Right cardiac atrium (tissue), 5 donors: ENCODE results near the gene SLIT1. TPM values are rescaled to one million over a fixed set of nuclear protein-coding genes. Genes with fewer than 3 reads are reported as not detected.

ENCODE experiments used
- ATAC-seq, 2 donors: fragments of 200-7000 bp; cut with Tn5 transposase; one replicate each; pipeline versions ENCODE4 v1.8.0 to v1.9.1; 2020; ENCODE audit warnings: moderate library complexity in 2 of 2, mild to moderate bottlenecking in 1 of 2
- DNase-seq, 3 donors: peaks; one replicate each; pipeline ENCODE4 v3.0.0-alpha.2; 2020
- H3K27ac ChIP-seq: one replicate; pipeline ENCODE4 v1.5.1; 2013; ENCODE audit warnings: mild to moderate bottlenecking, low read length, control low read depth, moderate library complexity
- H3K27me3 ChIP-seq: one replicate; pipeline ENCODE4 v1.6.1; 2013; ENCODE audit not compliant: control insufficient read depth, insufficient read depth
- H3K4me1 ChIP-seq: one replicate; pipeline ENCODE4 v1.6.1; 2013; ENCODE audit warnings: low read length; ENCODE audit not compliant: control insufficient read depth, insufficient read depth
- H3K4me3 ChIP-seq: one replicate; pipeline ENCODE4 v1.5.1; 2013; ENCODE audit warnings: low read length, control low read depth
- H3K9me3 ChIP-seq: one replicate; pipeline ENCODE4 v1.6.1; 2013; ENCODE audit warnings: low read length; ENCODE audit not compliant: control insufficient read depth
- WGBS: extraction: QIAGEN DNeasy Blood & Tissue Kit; methylation state at CpG from one replicate; pipeline ENCODE4 v1.1.7; 2013; 5-methylcytosine and 5-hydroxymethylcytosine counted together
- intact Hi-C, 4 donors: fragments of 100-400 bp; cut with DNase I; formaldehyde crosslinking; loops; one replicate each; pipeline versions ENCODE4 v1.11.0 to v1.14.0; 2022 to 2023
- polyA plus RNA-seq: library from polyadenylated mRNA; stranded (reverse); fragments of 200-250 nt; gene quantifications from one replicate; pipeline ENCODE4 v1.2.3, GENCODE V29; 2013
- total RNA-seq, 4 donors: library from RNA; stranded (reverse); fragmentation: NEBNext Ultra II Directional; extraction: Animal tissue kit (Norgen Biotek cat#: 25700); gene quantifications; one replicate each; pipeline ENCODE4 v1.2.1, GENCODE V29; 2021
- donor health status: healthy with polysubstance abuse.
- donor health status: DM: no; HTN: yes; CAD: no.
- donor health status: DM: no; HTN: no; CAD: no.
- donor health status: DM: no; HTN: yes; CAD: no; lungs with severe emphysema.
- donor health status: DM: yes; HTN: yes; CAD: no.

SLIT1 gene
- total and polyA plus RNA-seq, 5 donors = 0.11 to 0.29 (median 0.17) TPM

- Histone ChIP-seq H3K27ac (no peak overlapping the region), H3K4me1 (no peaks in the 10 kb centered on the region), H3K4me3 (no peak overlapping the region), H3K27me3 (no peaks in the 10 kb centered on the region), H3K9me3 (no peaks in the 10 kb centered on the region)
- intact Hi-C loops = no loop called here
- ATAC-seq (no peak), DNase-seq (no peak)
- 90% methylated on average over 10 of the region's 10 CpGs for WGBS
These were observed 4.8 kb downstream of the SLIT1 start for GRCh38 chr10:97180986-97181385.

- WGBS = 75% methylated on average over 8 of the region's 8 CpGs
These were observed 5.4 kb downstream of the SLIT1 start for GRCh38 chr10:97180363-97180755.

GRCh38 chr10:97179731-97180362 lies 5.9 kb downstream of the SLIT1 start:
- H3K27me3 ChIP-seq = no peaks in the 10 kb centered on the region
- DNase-seq (peak; percentile 37 to 77 (median 74)), ATAC-seq (peak; percentile 48 to 70)
- H3K4me3 ChIP-seq = peak overlapping the region; percentile 7
- no peak overlapping the region for H3K27ac ChIP-seq
- no peaks in the 10 kb centered on the region for H3K4me1 ChIP-seq
- WGBS = 19% methylated on average over 26 of the region's 26 CpGs
- H3K9me3 ChIP-seq = no peaks in the 10 kb centered on the region
- intact Hi-C loops = no loop called here

More at GRCh38 chr10:97180363-97180755, 5.4 kb downstream of the SLIT1 start:
- ATAC-seq (no peak), DNase-seq (no peak)
- Histone ChIP-seq H3K27me3 (no peaks in the 10 kb centered on the region), H3K9me3 (no peaks in the 10 kb centered on the region), H3K4me1 (no peaks in the 10 kb centered on the region), H3K4me3 (no peak overlapping the region), H3K27ac (no peak overlapping the region)
- intact Hi-C loops = no loop called here

- WGBS = 35% methylated on average over 6 of the region's 6 CpGs
- intact Hi-C loops = no loop called here
- DNase-seq (no peak), ATAC-seq (no peak)
- Histone ChIP-seq H3K9me3 (no peaks in the 10 kb centered on the region), H3K4me1 (no peaks in the 10 kb centered on the region), H3K27ac (no peak overlapping the region), H3K4me3 (no peak overlapping the region), H3K27me3 (no peaks in the 10 kb centered on the region)
These were observed 6.4 kb downstream of the SLIT1 start for GRCh38 chr10:97179311-97179710.

- H3K27ac ChIP-seq = no peak overlapping the region
- no peak overlapping the region for H3K4me3 ChIP-seq
- ATAC-seq (no peak), DNase-seq (no peak)
- 56% methylated on average over 5 of the region's 5 CpGs for WGBS
- H3K9me3 ChIP-seq = no peaks in the 10 kb centered on the region
- no peaks in the 10 kb centered on the region for H3K4me1 ChIP-seq
- no peaks in the 10 kb centered on the region for H3K27me3 ChIP-seq
- intact Hi-C loops = no loop called here
These were observed 7.7 kb downstream of the SLIT1 start for GRCh38 chr10:97178074-97178473.

GRCh38 chr10:97176226-97176625 lies 9.5 kb downstream of the SLIT1 start:
- H3K9me3 ChIP-seq = no peaks in the 10 kb centered on the region
- H3K27me3 ChIP-seq = no peaks in the 10 kb centered on the region
- H3K27ac ChIP-seq = no peak overlapping the region
- DNase-seq (no peak), ATAC-seq (no peak)
- 81% methylated on average over 5 of the region's 5 CpGs for WGBS
- intact Hi-C loops = no loop called here
- no peaks in the 10 kb centered on the region for H3K4me1 ChIP-seq
- no peak overlapping the region for H3K4me3 ChIP-seq

GRCh38 chr10:97175586-97175985 lies 10.2 kb downstream of the SLIT1 start:
- DNase-seq = no peak
- intact Hi-C loops = no loop called here
- no peaks in the 10 kb centered on the region for H3K4me1 ChIP-seq
- no peak overlapping the region for H3K27ac ChIP-seq
- no peaks in the 10 kb centered on the region for H3K27me3 ChIP-seq
- WGBS = over 99% methylated on average over 4 of the region's 4 CpGs
- no peaks in the 10 kb centered on the region for H3K9me3 ChIP-seq
- ATAC-seq = no peak
- H3K4me3 ChIP-seq = no peak overlapping the region

GRCh38 chr10:97174941-97175340 lies 10.8 kb downstream of the SLIT1 start:
- no peak overlapping the region for H3K27ac ChIP-seq
- H3K4me3 ChIP-seq = no peak overlapping the region
- intact Hi-C loops = no loop called here
- no peak for ATAC-seq
- H3K9me3 ChIP-seq = no peaks in the 10 kb centered on the region
- no peak for DNase-seq
- no peaks in the 10 kb centered on the region for H3K4me1 ChIP-seq
- H3K27me3 ChIP-seq = no peaks in the 10 kb centered on the region

- DNase-seq = no peak
- Histone ChIP-seq H3K27me3 (no peaks in the 10 kb centered on the region), H3K27ac (no peak overlapping the region), H3K9me3 (no peaks in the 10 kb centered on the region), H3K4me3 (no peak overlapping the region), H3K4me1 (no peaks in the 10 kb centered on the region)
- peak in 1 of 2 donors; percentile 27 for ATAC-seq
- intact Hi-C loops = no loop called here
- WGBS = 94% methylated on average over 5 of the region's 5 CpGs
These were observed 11.4 kb downstream of the SLIT1 start for GRCh38 chr10:97174276-97174775.

- H3K4me1 ChIP-seq = no peaks in the 10 kb centered on the region
- H3K4me3 ChIP-seq = no peak overlapping the region
- H3K9me3 ChIP-seq = no peaks in the 10 kb centered on the region
- H3K27ac ChIP-seq = no peak overlapping the region
- no peak for DNase-seq
- intact Hi-C loops = no loop called here
- 81% methylated on average over 6 of the region's 6 CpGs for WGBS
- no peak for ATAC-seq
- H3K27me3 ChIP-seq = no peaks in the 10 kb centered on the region
These were observed 12.7 kb downstream of the SLIT1 start for GRCh38 chr10:97173036-97173435.

- no peak overlapping the region for H3K27ac ChIP-seq
- WGBS = 65% methylated on average over 13 of the region's 13 CpGs
- DNase-seq (no peak), ATAC-seq (no peak)
- intact Hi-C loops = no loop called here
- no peaks in the 10 kb centered on the region for H3K9me3 ChIP-seq
- no peaks in the 10 kb centered on the region for H3K4me1 ChIP-seq
- H3K27me3 ChIP-seq = no peaks in the 10 kb centered on the region
- no peak overlapping the region for H3K4me3 ChIP-seq
These were observed 14.8 kb downstream of the SLIT1 start for GRCh38 chr10:97171001-97171400.
